Motor neuron (in vitro differentiated cells): Measurements from ENCODE around the gene PEX13. TPM values are rescaled to one million over a fixed set of nuclear protein-coding genes. Genes with fewer than 3 reads are reported as not detected.
A peak's percentile ranks its signal among the peaks of the same experiment; 100 is the strongest.
"Not testable (repeated sequence)": the region's sequence is repeated elsewhere in the genome, so short reads cannot be mapped to it uniquely, and the experiment has no call there.

Experiments used
- ATAC-seq, 8 experiments: fragments of 200-7000 bp; cut with Tn5 transposase; replicated peaks in 6 of 8; 2 replicates each; pipeline ENCODE4 v1.8.0; 2021; ENCODE audit warnings: mild to moderate bottlenecking in 8 of 8, moderate library complexity in 8 of 8
- H3K27ac ChIP-seq, 2 donors: fragments of 250-450 bp; sonication (Bioruptor Pico); 2 replicates each; pipeline ENCODE4 v1.9.0; 2021; ENCODE audit warnings: antibody characterized with exemption in 2 of 2, mild to moderate bottlenecking in 2 of 2, moderate library complexity in 1 of 2
- H3K4me1 ChIP-seq, 2 donors: fragments of 250-450 bp; sonication (Bioruptor Pico); replicated peaks in 1 of 2; 2 replicates each; pipeline ENCODE4 v1.6.1; 2021; ENCODE audit warnings: antibody characterized with exemption in 2 of 2, mild to moderate bottlenecking in 2 of 2, moderate library complexity in 1 of 2
- H3K4me3 ChIP-seq, 5 donors: fragments of 250-450 bp; sonication (Bioruptor Pico); 2 replicates each; pipeline ENCODE4 v1.9.0; 2021; ENCODE audit warnings: antibody characterized with exemption in 5 of 5, mild to moderate bottlenecking in 5 of 5, moderate library complexity in 4 of 5
- WGBS, 10 experiments: fragments of 450-650 bp; shearing (Covaris generic); methylation state at CpG; one replicate each; pipeline ENCODE4 v1.0.0; 2022; 5-methylcytosine and 5-hydroxymethylcytosine counted together
- in situ Hi-C, 9 experiments: fragments of 400-800 bp; cut with MboI; loops; one replicate each; pipeline ENCODE4 v1.15.0; 2021; ENCODE audit warnings: low sequenced_read_pairs in 9 of 9, low pct_unique_long_range_greater_than_20kb in 2 of 9; ENCODE audit not compliant: unreplicated experiment in 9 of 9
- total RNA-seq, 8 experiments: library from RNA; unstranded; fragments of 300-600 nt; gene quantifications; 2 replicates each; pipeline versions ENCODE4 v1.2.3 to v1.2.4, GENCODE V29; 2022

Gene PEX13
- total RNA-seq, 8 experiments from 2014 or later = 18.8 to 33.0 (median 30.8) TPM

DNA sequence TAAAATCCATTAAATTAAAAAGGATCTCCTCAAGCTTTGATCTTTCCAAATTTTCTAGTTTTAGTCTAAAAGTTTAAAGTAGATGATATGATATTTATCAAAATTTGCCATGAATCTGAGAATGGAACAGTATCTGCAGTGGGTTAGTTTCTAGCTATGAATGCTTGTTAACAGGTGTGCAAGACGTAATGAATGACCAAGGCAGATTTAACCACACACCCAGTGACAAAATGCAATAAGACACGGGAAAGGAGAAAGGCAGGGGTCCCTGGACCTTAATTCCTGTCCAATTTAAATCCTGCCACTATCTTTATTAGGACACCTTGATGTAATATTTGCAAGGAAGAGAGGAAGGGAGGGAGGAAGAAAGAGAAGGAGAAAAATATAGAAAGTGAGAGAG, 30.5 kb upstream of the PEX13 start:
- H3K27ac ChIP-seq = no peak overlapping the region
- no peak overlapping the region for H3K4me3 ChIP-seq
- ATAC-seq = no peak
- 58 to 94% (median 83%) methylated on average over 1 to 2 of the region's 2 CpGs; no CpG with 5 or more reads in 1 of the 10 experiments for WGBS, 10 experiments
- in situ Hi-C loops = loop anchor here in 6 of 9 experiments (25.0 kb wide), 3 partner anchors 175 to 275 kb away; no protein-coding TSS in a partner anchor
- no peaks in the 10 kb centered on the region for H3K4me1 ChIP-seq

DNA sequence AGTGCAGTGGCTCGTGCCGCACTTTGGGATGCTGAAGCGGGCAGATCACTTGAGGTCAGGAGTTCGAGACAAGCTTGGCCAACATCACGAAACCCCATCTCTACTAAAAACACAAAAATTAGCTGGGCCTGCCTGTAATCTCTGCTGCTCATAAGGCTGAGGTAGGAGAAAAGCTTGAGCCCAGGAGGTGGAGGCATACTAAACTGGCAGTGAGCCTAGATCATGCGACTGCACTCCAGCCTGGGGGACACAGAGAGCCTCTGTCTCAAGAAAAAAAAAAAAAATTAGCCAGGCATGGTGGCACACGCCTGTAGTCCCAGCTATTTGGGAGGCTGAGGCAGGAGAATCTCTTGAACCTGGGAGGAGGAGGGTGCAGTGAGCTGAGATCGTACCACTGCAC, 29.9 kb upstream of the PEX13 start:
- in situ Hi-C loops = loop anchor here in 6 of 9 experiments (25.0 kb wide), 3 partner anchors 175 to 275 kb away; no protein-coding TSS in a partner anchor

GRCh38 chr2:60989259-60989658, 28.3 kb upstream of the PEX13 start:
- Histone ChIP-seq H3K4me3 (no peak overlapping the region), H3K27ac (no peak overlapping the region), H3K4me1 (no peaks in the 10 kb centered on the region)
- in situ Hi-C loops = loop anchor here in 6 of 9 experiments (25.0 kb wide), 3 partner anchors 177 to 277 kb away; no protein-coding TSS in a partner anchor
- peak in 2 of 8 experiments; percentile 26 to 33 for ATAC-seq
- 14 to 92% (median 65%) methylated on average over 1 to 2 of the region's 2 CpGs; no CpG with 5 or more reads in 1 of the 10 experiments for WGBS, 10 experiments

More for the DNA sequence above, 29.9 kb upstream of the PEX13 start:
- not testable (repeated sequence) for H3K27ac ChIP-seq, H3K4me3 ChIP-seq, H3K4me1 ChIP-seq, ATAC-seq
- WGBS, 10 experiments = 83 to 100% (median 97%) methylated on average over 1 to 6 of the region's 8 CpGs

DNA sequence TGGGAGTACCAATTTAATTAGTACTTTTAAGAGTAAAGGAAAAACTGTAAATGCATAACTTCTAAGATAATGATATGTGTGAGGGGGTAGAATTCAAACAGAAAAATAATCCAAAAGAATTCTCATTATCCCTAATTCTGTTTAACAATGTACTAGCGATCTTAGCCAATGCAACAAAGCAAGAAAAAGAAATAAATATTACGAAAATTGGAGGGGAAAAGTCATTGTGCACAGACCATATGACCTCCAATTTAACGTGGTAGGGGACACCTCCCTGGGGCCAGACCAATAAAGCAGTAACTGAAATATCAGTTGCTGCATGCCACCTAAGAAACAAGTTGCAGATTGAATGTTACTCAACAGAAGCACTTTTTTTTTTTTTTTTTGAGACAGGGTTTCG, 25.9 kb upstream of the PEX13 start:
- no peak overlapping the region for H3K4me3 ChIP-seq
- H3K4me1 ChIP-seq = no peaks in the 10 kb centered on the region
- in situ Hi-C loops = loop anchor here in 8 of 9 experiments (10.0 to 25.0 kb wide), 5 partner anchors 179 to 287 kb away; no protein-coding TSS in a partner anchor
- WGBS, 10 experiments = 50 to 100% (median 81%) methylated on average over 1 to 4 of the region's 4 CpGs
- no peak for ATAC-seq
- H3K27ac ChIP-seq = no peak overlapping the region

GRCh38 chr2:60992985-60993392, 24.5 kb upstream of the PEX13 start:
- ATAC-seq = no peak
- 60 to 100% (median 95%) methylated on average over 1 to 7 of the region's 7 CpGs for WGBS, 10 experiments
- Histone ChIP-seq H3K27ac (no peak overlapping the region), H3K4me1 (no peaks in the 10 kb centered on the region), H3K4me3 (no peak overlapping the region)
- in situ Hi-C loops = loop anchor here in 8 of 9 experiments (10.0 to 25.0 kb wide), 5 partner anchors 181 to 288 kb away; no protein-coding TSS in a partner anchor

DNA sequence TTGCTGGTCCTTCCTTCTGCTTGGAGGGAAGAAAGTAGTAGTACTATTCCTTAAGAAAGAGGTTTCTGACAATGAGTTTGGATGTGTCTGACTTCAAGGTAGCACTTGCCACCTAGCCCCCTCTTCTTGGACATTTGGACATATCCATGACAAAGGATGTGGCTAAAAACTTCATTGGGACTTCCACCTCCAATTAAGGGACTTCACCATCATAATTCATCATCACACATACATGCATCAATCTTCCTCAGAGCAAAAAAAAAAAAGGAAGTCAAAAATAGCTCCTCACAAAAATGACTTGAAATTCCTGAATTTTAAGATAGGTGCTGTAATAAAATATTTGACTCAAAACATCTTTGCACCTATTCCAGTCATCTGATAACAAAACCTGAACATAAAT, 23.4 kb upstream of the PEX13 start:
- ATAC-seq = no peak
- Histone ChIP-seq H3K4me1 (no peaks in the 10 kb centered on the region), H3K4me3 (no peak overlapping the region), H3K27ac (no peak overlapping the region)
- in situ Hi-C loops = loop anchor here in 8 of 9 experiments (10.0 to 25.0 kb wide), 5 partner anchors 182 to 289 kb away; no protein-coding TSS in a partner anchor

DNA sequence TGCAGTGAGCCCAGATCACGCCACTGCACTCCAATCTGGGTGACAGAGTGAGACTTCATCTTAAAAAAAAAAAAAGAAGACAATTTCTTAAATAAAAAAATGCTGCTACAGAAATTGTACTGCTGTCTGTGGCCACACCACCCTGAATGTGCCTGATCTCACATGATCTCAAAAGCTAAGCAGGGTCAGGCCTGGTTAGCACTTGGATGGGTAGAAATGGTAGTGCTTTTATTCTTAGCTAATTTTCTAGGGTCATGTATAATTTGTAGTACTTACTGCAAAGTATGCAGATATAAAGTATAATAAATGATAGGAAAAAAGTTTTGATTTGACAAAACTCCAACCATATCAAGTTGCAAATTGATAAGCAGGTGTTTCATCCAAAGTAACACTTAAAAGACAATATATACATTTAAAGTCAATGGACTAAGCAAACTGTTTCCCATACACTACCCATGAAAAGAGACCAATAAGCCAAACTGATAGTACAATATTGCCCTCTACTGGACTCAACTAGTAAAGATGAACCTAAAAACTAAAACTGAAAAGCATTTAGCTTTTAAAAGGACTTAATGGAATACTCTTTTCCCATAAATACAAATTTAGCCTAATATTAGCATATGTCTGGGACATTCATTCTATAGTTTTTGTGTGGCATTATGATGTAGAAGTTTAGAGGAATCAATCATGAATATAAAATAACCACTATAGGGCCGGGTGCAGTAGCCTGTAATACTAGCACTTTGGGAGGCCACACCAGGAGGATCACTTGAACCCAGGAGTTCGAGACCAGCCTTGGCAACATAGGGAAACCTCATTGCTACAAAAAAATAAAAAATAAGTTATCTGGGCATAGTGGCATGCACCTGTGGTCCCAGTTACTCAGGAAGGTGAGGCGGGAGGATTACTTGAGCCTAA, 18.6 kb upstream of the PEX13 start:
- no peak overlapping the region for H3K4me3 ChIP-seq
- ATAC-seq = peak in 5 of 8 experiments; percentile 33 to 57 (median 37)
- H3K4me1 ChIP-seq = no peaks in the 10 kb centered on the region
- in situ Hi-C loops = loop anchor here in 8 of 9 experiments (10.0 to 25.0 kb wide), 5 partner anchors 187 to 294 kb away; no protein-coding TSS in a partner anchor
- 33 to 80% (median 58%) methylated on average over 1 to 4 of the region's 4 CpGs for WGBS, 10 experiments
- no peak overlapping the region for H3K27ac ChIP-seq

- ATAC-seq = no peak
- Histone ChIP-seq H3K27ac (no peak overlapping the region), H3K4me1 (no peaks in the 10 kb centered on the region), H3K4me3 (no peak overlapping the region)
- in situ Hi-C loops = loop anchor here in 2 of 9 experiments (10.0 to 25.0 kb wide), 2 partner anchors 191 to 243 kb away; partner anchors contain the start of gene PAPOLG (in 1 of the 2)
- WGBS, 10 experiments = 75 to 100% (median 86%) methylated on average over 1 to 3 of the region's 3 CpGs; no CpG with 5 or more reads in 1 of the 10 experiments
Observed at GRCh38 chr2:61005736-61006135, 11.8 kb upstream of the PEX13 start.

DNA sequence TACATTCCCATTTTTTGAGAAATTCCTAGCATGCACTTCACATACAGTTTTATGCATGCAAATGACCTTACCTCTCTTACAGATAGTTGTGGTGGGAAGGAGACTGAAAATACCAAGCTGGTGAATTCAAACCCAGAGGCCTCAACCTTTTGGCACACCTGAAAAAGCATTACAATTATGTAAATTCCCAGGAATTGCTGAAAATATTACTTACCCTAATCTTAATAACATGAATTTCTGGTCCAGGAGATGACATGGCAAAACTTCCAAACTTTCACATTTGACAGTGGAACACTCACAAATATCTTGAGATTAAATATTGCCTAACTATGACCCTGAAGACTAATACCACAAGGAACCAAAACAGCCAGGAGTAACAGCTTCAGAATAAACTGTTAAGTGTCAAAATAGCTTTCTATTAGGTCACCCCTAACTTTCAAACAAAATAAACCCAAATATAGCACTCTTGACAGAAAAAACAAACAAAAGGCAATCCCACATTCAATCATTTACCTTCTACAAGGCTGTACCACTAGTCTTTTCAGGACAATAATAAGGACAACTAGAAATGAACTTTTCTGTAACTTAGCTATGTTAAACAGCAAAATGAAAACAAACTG, 10.9 kb upstream of the PEX13 start:
- in situ Hi-C loops = loop anchor here in 2 of 9 experiments (10.0 to 25.0 kb wide), 2 partner anchors 192 to 244 kb away; partner anchors contain the start of gene PAPOLG (in 1 of the 2)
- ATAC-seq = no peak
- Histone ChIP-seq H3K4me1 (no peaks in the 10 kb centered on the region), H3K27ac (no peak overlapping the region), H3K4me3 (no peak overlapping the region)

DNA sequence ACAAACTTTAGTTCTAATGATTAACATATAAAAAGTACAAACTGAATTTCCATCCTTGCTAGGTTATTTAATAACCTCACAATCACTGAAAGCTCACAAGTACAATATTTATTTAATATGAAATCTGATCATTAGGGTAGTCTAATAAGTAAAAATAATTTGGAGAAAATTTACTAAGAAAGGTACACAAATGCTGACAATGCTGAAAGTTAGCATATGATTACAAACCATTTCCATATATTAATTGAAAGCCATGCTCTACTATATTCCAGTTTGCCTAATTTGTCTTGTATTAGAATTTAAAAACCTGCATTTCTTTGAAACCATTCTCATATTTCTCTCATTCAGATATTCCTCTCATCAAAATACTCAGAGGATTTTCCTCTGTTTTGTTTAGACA, 8.2 kb upstream of the PEX13 start:
- in situ Hi-C loops = loop anchor here in 2 of 9 experiments (10.0 to 25.0 kb wide), 2 partner anchors 195 to 247 kb away; partner anchors contain the start of gene PAPOLG (in 1 of the 2)
- Histone ChIP-seq H3K4me3 (no peak overlapping the region), H3K27ac (no peak overlapping the region), H3K4me1 (no peaks in the 10 kb centered on the region)
- ATAC-seq = no peak

GRCh38 chr2:61011678-61012077, 5.8 kb upstream of the PEX13 start:
- Histone ChIP-seq H3K4me3 (no peak overlapping the region), H3K27ac (no peak overlapping the region), H3K4me1 (peaks cover 0 to 4% of the 10 kb centered on the region in 2 donors)
- in situ Hi-C loops = loop anchor here in 1 of 9 experiments (25.0 kb wide), 1 partner anchor 249 kb away; the partner anchor contains the start of gene PAPOLG
- 0 to 100% (median 93%) methylated on average over 1 of the region's 1 CpG; no CpG with 5 or more reads in 1 of the 10 experiments for WGBS, 10 experiments
- ATAC-seq = no peak

GRCh38 chr2:61012303-61012702, 5.2 kb upstream of the PEX13 start:
- WGBS, 10 experiments = 0 to 86% (median 57%) methylated on average over 1 to 2 of the region's 2 CpGs; no CpG with 5 or more reads in 3 of the 10 experiments
- H3K4me3 ChIP-seq = not testable (repeated sequence)

More at GRCh38 chr2:61012303-61012702, 5.2 kb upstream of the PEX13 start:
- in situ Hi-C loops = loop anchor here in 1 of 9 experiments (25.0 kb wide), 1 partner anchor 250 kb away; the partner anchor contains the start of gene PAPOLG
- H3K4me1 ChIP-seq, H3K27ac ChIP-seq: not testable (repeated sequence)
- ATAC-seq = peak in 1 of 8 experiments; percentile 4
